ENCODE data around the gene CFAP251. TPM values are rescaled to one million over a fixed set of nuclear protein-coding genes. Genes with fewer than 3 reads are reported as not detected.

CFAP251 gene
- total and polyA plus RNA-seq, 3 donors from 2014 or later: 29.0 to 56.1 (median 41.5) TPM

- H3K36me3 ChIP-seq (ENCODE audit: low read depth, missing control alignments): no peaks in the 10 kb centered on the region
- H3K4me3 ChIP-seq: no peak overlapping the region
- H3K27ac ChIP-seq: peak overlapping the region in 1 of 2 donors; percentile 23
- no peak for DNase-seq
- intact Hi-C loops (cut with DNase I; ENCODE audit: low total_unique reads): loop anchor here (5.0 kb wide), 1 partner anchor 72 kb away; no protein-coding TSS in a partner anchor
- TF ChIP-seq, protein P1, sequence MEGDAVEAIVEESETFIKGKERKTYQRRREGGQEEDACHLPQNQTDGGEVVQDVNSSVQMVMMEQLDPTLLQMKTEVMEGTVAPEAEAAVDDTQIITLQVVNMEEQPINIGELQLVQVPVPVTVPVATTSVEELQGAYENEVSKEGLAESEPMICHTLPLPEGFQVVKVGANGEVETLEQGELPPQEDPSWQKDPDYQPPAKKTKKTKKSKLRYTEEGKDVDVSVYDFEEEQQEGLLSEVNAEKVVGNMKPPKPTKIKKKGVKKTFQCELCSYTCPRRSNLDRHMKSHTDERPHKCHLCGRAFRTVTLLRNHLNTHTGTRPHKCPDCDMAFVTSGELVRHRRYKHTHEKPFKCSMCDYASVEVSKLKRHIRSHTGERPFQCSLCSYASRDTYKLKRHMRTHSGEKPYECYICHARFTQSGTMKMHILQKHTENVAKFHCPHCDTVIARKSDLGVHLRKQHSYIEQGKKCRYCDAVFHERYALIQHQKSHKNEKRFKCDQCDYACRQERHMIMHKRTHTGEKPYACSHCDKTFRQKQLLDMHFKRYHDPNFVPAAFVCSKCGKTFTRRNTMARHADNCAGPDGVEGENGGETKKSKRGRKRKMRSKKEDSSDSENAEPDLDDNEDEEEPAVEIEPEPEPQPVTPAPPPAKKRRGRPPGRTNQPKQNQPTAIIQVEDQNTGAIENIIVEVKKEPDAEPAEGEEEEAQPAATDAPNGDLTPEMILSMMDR (IDR thresholded peaks at IDR 0.05): no peak
- TF ChIP-seq POLR2A (IDR thresholded peaks at IDR 0.05): no peak
- H3K27me3 ChIP-seq: no peaks in the 10 kb centered on the region
- peaks cover 15% of the 10 kb centered on the region for H3K4me1 ChIP-seq
- no peaks in the 10 kb centered on the region for H3K9me3 ChIP-seq
- 73 to 76% methylated on average over 20 of the region's 20 CpGs for WGBS, 2 donors
These were observed 132.3 kb downstream of the CFAP251 start for GRCh38 chr12:122050706-122051105.

DNA sequence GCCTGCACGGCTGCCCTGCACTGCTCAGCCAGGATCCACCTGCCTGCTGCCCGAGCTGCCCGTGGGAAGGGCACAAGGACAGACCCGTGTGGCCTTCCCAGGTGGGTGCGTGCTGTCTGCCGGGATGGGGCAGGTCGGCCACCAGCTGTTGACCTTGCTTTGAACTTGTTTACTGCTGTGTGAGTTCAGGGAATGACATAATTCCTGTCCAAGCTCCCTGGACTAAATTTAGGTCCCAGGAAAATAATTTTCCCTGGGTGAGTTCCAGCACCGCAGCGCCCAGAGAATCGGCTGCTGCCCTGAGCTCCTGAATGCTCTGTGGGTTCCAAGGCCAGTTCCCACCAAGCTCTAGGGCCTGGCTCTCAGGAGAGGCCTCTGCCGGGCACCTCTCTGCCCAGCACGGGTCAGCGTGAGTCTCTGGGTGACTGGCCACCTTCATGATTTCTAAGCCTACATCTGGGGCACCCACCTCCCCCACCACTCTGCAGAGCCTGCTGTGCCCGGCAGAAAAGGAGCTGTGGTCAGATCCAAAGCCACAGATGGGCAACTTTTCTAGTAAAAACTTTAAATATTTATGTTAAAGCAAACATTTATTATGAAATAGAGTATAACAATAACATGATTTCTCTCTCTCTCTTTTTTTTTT, 133.0 kb downstream of the CFAP251 start:
- H3K4me3 ChIP-seq: no peak overlapping the region
- intact Hi-C loops (cut with DNase I; ENCODE audit: low total_unique reads): loop anchor here (5.0 kb wide), 1 partner anchor 71 kb away; no protein-coding TSS in a partner anchor
- peaks cover 15% of the 10 kb centered on the region for H3K4me1 ChIP-seq
- no peak for DNase-seq
- no peaks in the 10 kb centered on the region for H3K9me3 ChIP-seq
- H3K36me3 ChIP-seq (ENCODE audit: low read depth, missing control alignments): no peaks in the 10 kb centered on the region
- no peak for TF ChIP-seq POLR2A (IDR thresholded peaks at IDR 0.05)
- TF ChIP-seq, protein P1 (IDR thresholded peaks at IDR 0.05): no peak
- peak overlapping the region in 1 of 2 donors; percentile 23 for H3K27ac ChIP-seq
- no peaks in the 10 kb centered on the region for H3K27me3 ChIP-seq
- WGBS, 2 donors: 30 to 49% methylated on average over 7 to 14 of the region's 14 CpGs

DNA sequence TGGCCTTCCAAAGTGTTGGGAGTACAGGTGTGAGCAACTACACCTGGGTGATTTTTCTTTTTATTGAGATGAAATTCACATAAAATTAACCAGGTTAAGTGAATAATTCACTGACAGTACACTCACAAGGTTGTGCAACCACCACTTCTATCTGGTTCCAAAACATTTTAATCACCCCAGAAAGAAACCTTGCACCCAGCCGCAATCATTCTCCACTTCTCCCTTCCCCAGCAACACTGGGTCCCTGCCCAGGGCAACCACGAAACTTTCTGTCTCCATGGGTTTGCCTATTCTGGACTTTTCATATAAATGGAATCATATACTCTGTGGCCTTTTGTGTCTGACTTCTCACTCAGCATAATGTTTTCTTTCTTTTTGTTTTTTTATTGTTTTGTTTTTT, 133.9 kb downstream of the CFAP251 start:
- Histone ChIP-seq H3K27ac (no peak overlapping the region), H3K4me3 (no peak overlapping the region), H3K27me3 (no peaks in the 10 kb centered on the region), H3K4me1 (peaks cover 15% of the 10 kb centered on the region), H3K36me3 (ENCODE audit: low read depth, missing control alignments) (no peaks in the 10 kb centered on the region), H3K9me3 (no peaks in the 10 kb centered on the region)
- DNase-seq: no peak
- 86 to 88% methylated on average over 2 of the region's 2 CpGs for WGBS, 2 donors
- intact Hi-C loops (cut with DNase I; ENCODE audit: low total_unique reads): loop anchor here (5.0 kb wide), 1 partner anchor 70 kb away; no protein-coding TSS in a partner anchor
- TF ChIP-seq POLR2A (IDR thresholded peaks at IDR 0.05): no peak
- TF ChIP-seq, protein P1 (IDR thresholded peaks at IDR 0.05): no peak

Small RNA genes lying within 50 kb of the gene (small RNA-seq; reads per million reads assigned to genes)
- gene AC069503.3 (0 reads per million in 2 donors), gene RF00017 (0 reads per million in 2 donors), gene RNU7-170P (0 reads per million in 2 donors)

Other genes starting within 250 kb of the CFAP251 start
- gene MORN3, start 248.9 kb upstream of the CFAP251 start, total RNA-seq: 10 to 100 TPM in 1 of 2 donors, 1 to 10 TPM in 1; 8.3 to 46.1 TPM
- gene MORN3, start 248.9 kb upstream of the CFAP251 start, polyA plus RNA-seq (ENCODE audit: insufficient read depth, low read depth, low replicate concordance): 85.9 TPM
- 10 to 100 TPM; 16.9 to 17.2 TPM for gene TMEM120B, start 205.8 kb upstream of the CFAP251 start, total RNA-seq
- 4.9 TPM for gene TMEM120B, start 205.8 kb upstream of the CFAP251 start, polyA plus RNA-seq (ENCODE audit: insufficient read depth, low read depth, low replicate concordance)
- 10 to 100 TPM; 18.0 to 20.5 TPM for gene RHOF, start 124.9 kb upstream of the CFAP251 start, total RNA-seq
- gene RHOF, start 124.9 kb upstream of the CFAP251 start, polyA plus RNA-seq (ENCODE audit: insufficient read depth, low read depth, low replicate concordance): 16.9 TPM
- 10 to 100 TPM; 23.1 to 23.3 TPM for gene SETD1B, start 114.6 kb upstream of the CFAP251 start, total RNA-seq
- gene SETD1B, start 114.6 kb upstream of the CFAP251 start, polyA plus RNA-seq (ENCODE audit: insufficient read depth, low read depth, low replicate concordance): 18.9 TPM
- 10 to 100 TPM in 1 of 2 donors, 1 to 10 TPM in 1; 5.9 to 10.6 TPM for gene HPD, start 59.7 kb upstream of the CFAP251 start, total RNA-seq
- gene HPD, start 59.7 kb upstream of the CFAP251 start, polyA plus RNA-seq (ENCODE audit: insufficient read depth, low read depth, low replicate concordance): 11.6 TPM
- 10 to 100 TPM; 51.3 to 80.9 TPM for gene PSMD9, start 29.8 kb upstream of the CFAP251 start, total RNA-seq
- gene PSMD9, start 29.8 kb upstream of the CFAP251 start, polyA plus RNA-seq (ENCODE audit: insufficient read depth, low read depth, low replicate concordance): 60.7 TPM
- gene BCL7A, start 103.3 kb downstream of the CFAP251 start, total RNA-seq: 10 to 100 TPM; 10.2 to 11.1 TPM
- 5.9 TPM for gene BCL7A, start 103.3 kb downstream of the CFAP251 start, polyA plus RNA-seq (ENCODE audit: insufficient read depth, low read depth, low replicate concordance)
- 10 to 100 TPM; 61.2 to 67.9 TPM for gene MLXIP, start 160.2 kb downstream of the CFAP251 start, total RNA-seq
- 39.9 TPM for gene MLXIP, start 160.2 kb downstream of the CFAP251 start, polyA plus RNA-seq (ENCODE audit: insufficient read depth, low read depth, low replicate concordance)